CD14-positive monocyte (primary cell): ENCODE data around the gene NEO1. TPM values are rescaled to one million over a fixed set of nuclear protein-coding genes. Genes with fewer than 3 reads are reported as not detected.

ENCODE experiments used
- DNase-seq, 3 donors: peaks; one replicate each; pipeline ENCODE4 v3.0.0-alpha.2; 2011 to 2022
- H2AFZ ChIP-seq: 2 replicates; pipeline ENCODE4 v1.6.0; 2012; ENCODE audit warnings: mild to moderate bottlenecking, low read depth, low read length, inconsistent platforms; ENCODE audit not compliant: insufficient read depth, poor library complexity, severe bottlenecking
- H3K27ac ChIP-seq, 2 donors: 1 replicate in 1 of 2; 2 replicates in 1 of 2; pipeline ENCODE4 v1.5.1; 2012 to 2013; ENCODE audit warnings: low read length in 2 of 2, control low read depth in 1 of 2, inconsistent platforms in 1 of 2, low read depth in 1 of 2, mild to moderate bottlenecking in 1 of 2
- H3K27me3 ChIP-seq, 2 donors: one replicate each; pipeline versions ENCODE4 v1.6.0 to v1.6.1; 2011 to 2013; ENCODE audit warnings: low read length in 2 of 2; ENCODE audit not compliant: control insufficient read depth in 2 of 2, insufficient read depth in 2 of 2
- H3K36me3 ChIP-seq, 2 donors: replicated peaks in 1 of 2; 1 replicate in 1 of 2; 2 replicates in 1 of 2; pipeline versions ENCODE4 v1.5.1 to v1.6.1; 2012 to 2013; ENCODE audit warnings: low read length in 2 of 2, control low read depth in 1 of 2, inconsistent platforms in 1 of 2, mild to moderate bottlenecking in 1 of 2; ENCODE audit not compliant: insufficient read depth in 2 of 2, control insufficient read depth in 1 of 2
- H3K4me1 ChIP-seq, 2 donors: 1 replicate in 1 of 2; 2 replicates in 1 of 2; pipeline versions ENCODE4 v1.5.1 to v1.6.1; 2012 to 2013; ENCODE audit warnings: low read length in 2 of 2, control low read depth in 1 of 2, inconsistent platforms in 1 of 2, mild to moderate bottlenecking in 1 of 2, moderate library complexity in 1 of 2; ENCODE audit not compliant: insufficient read depth in 2 of 2, control insufficient read depth in 1 of 2
- H3K4me2 ChIP-seq: replicated peaks from 2 replicates; pipeline ENCODE3; 2012; ENCODE audit warnings: low read length, moderate library complexity, mild to moderate bottlenecking; ENCODE audit not compliant: poor library complexity, severe bottlenecking; ENCODE audit errors: extremely low read depth
- H3K4me3 ChIP-seq, 3 experiments: fragments of 200-600 bp in 1 of 3; sonication (generic) in 1 of 3; replicated peaks in 1 of 3; 1 replicate in 2 of 3; 2 replicates in 1 of 3; pipeline ENCODE4 v1.5.1; 2011 to 2013; ENCODE audit warnings: low read length in 3 of 3, mild to moderate bottlenecking in 3 of 3, control low read depth in 2 of 3, low read depth in 2 of 3, inconsistent platforms in 1 of 3, moderate library complexity in 1 of 3
- H3K79me2 ChIP-seq: 2 replicates; pipeline ENCODE4 v1.6.0; 2012; ENCODE audit warnings: mild to moderate bottlenecking, control low read depth, inconsistent platforms, low read length, moderate library complexity; ENCODE audit not compliant: insufficient read depth
- H3K9ac ChIP-seq: 2 replicates; pipeline ENCODE4 v1.6.0; 2017; ENCODE audit warnings: low read length, mild to moderate bottlenecking; ENCODE audit not compliant: insufficient read depth, poor library complexity, severe bottlenecking
- H3K9me3 ChIP-seq, 2 donors: replicated peaks in 1 of 2; 1 replicate in 1 of 2; 2 replicates in 1 of 2; pipeline versions ENCODE4 v1.5.1 to v1.6.1; 2012 to 2013; ENCODE audit warnings: low read length in 2 of 2, control low read depth in 1 of 2; ENCODE audit not compliant: control insufficient read depth in 1 of 2, insufficient read depth in 1 of 2
- H4K20me1 ChIP-seq: 2 replicates; pipeline ENCODE4 v1.6.0; 2012; ENCODE audit warnings: mild to moderate bottlenecking, low read length, control low read depth, moderate library complexity; ENCODE audit not compliant: insufficient read depth
- H3K27ac Mint-ChIP-seq, 7 donors: one replicate each; pipeline ENCODE4 v1.8.0; 2020; ENCODE audit warnings: mild to moderate bottlenecking in 7 of 7, mixed read lengths in 7 of 7, moderate library complexity in 6 of 7, inconsistent platforms in 2 of 7
- H3K27me3 Mint-ChIP-seq, 3 donors: one replicate each; pipeline ENCODE4 v1.8.0; 2021 to 2022; ENCODE audit warnings: low read depth in 3 of 3, mild to moderate bottlenecking in 3 of 3, mixed read lengths in 3 of 3, moderate library complexity in 3 of 3, inconsistent platforms in 1 of 3
- H3K36me3 Mint-ChIP-seq, 2 donors: one replicate each; pipeline ENCODE4 v1.8.0; 2020; ENCODE audit warnings: mixed read lengths in 2 of 2, inconsistent platforms in 1 of 2, mild to moderate bottlenecking in 1 of 2
- H3K4me1 Mint-ChIP-seq: one replicate; pipeline ENCODE4 v1.8.0; 2020; ENCODE audit warnings: mild to moderate bottlenecking, mixed read lengths
- H3K4me3 Mint-ChIP-seq, 2 donors: one replicate each; pipeline ENCODE4 v1.8.0; 2020; ENCODE audit warnings: mild to moderate bottlenecking in 2 of 2, mixed read lengths in 2 of 2, moderate library complexity in 1 of 2
- H3K9me3 Mint-ChIP-seq, 7 donors: one replicate each; pipeline ENCODE4 v1.8.0; 2020 to 2022; ENCODE audit warnings: mixed read lengths in 7 of 7, mild to moderate bottlenecking in 6 of 7, moderate library complexity in 6 of 7, inconsistent platforms in 2 of 7
- WGBS: methylation state at CpG from one replicate; pipeline ENCODE4 v1.1.5; 2013; ENCODE audit warnings: missing lambda C conversion rate; ENCODE audit not compliant: insufficient coverage; 5-methylcytosine and 5-hydroxymethylcytosine counted together
- intact Hi-C, 2 donors: fragments of 100-400 bp; cut with micrococcal nuclease; formaldehyde crosslinking; loops; one replicate each; pipeline versions ENCODE4 v1.15.0 to v1.15.1; 2023
- polyA plus RNA-seq, 3 donors: library from polyadenylated mRNA; depleted of rRNA in 1 of 3; unstranded in 2 of 3; stranded (reverse) in 1 of 3; fragments of 300-500 nt in 2 of 3; fragments of >200 nt in 1 of 3; fragmentation: Illumina TruSeq in 2 of 3; gene quantifications; 1 replicate in 2 of 3; 2 replicates in 1 of 3; pipeline ENCODE4 v1.2.3, GENCODE V29; 2012 to 2021
- TF ChIP-seq, protein P1 (sequence below): fragments of 200-600 bp; IDR thresholded peaks from one replicate; pipeline ENCODE4 v1.8.0; 2022; ENCODE audit warnings: antibody characterized with exemption, mild to moderate bottlenecking

Gene NEO1
- polyA plus RNA-seq, 3 donors = 0.03 to 0.06 TPM; not detected in 1

DNA sequence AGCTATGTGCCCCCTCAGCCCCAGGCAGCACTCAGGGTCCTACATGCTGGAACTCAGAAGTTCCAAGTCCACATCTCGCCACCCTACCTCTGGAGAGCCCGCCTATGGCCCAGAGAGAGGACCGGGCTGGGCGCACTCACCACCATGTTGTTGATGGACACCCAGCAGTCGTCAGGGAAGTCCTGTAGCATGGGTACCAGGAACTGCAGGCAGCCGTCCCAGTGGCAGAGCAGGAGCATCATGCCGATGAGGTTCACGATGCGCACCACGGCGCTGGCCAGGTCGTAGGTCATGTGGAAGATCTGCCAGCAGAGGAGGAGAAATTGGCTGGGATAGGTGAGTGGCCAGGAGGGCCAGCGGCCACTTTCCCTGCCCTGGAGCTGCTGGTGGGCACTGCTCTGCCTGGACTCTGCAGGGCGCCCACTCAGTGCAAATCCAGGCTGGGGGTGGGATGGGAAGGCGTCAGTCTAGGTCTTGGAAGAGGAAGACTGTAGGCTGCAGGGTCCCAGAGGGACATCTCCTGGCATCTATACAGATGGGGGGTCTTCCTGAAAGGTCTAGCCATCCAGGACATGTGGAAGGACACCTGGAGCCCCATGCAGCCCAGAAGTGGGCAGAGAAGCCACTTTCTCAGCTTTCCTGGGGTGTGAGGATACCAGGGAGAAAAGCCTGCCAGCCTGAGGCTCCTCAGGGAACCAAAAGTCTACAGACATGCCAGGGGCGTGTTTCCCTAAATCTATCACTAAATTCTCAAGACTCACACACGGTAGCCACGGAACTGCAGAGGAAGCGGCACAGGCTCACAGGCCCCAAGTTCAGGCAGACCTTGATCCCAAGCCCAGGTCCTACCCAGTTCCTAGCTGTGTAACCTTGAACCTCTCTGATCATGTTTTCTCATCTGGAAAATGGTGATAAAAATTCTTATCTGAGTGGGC lies 280.0 kb downstream of the NEO1 start:
- Histone ChIP-seq H4K20me1 (no peaks in the 10 kb centered on the region), H3K4me3 (no peak overlapping the region), H3K36me3 (no peaks in the 10 kb centered on the region), H3K27ac (no peak overlapping the region), H3K79me2 (no peaks in the 10 kb centered on the region), H3K4me1 (no peaks in the 10 kb centered on the region), H3K9me3 (no peaks in the 10 kb centered on the region), H2AFZ (no peak overlapping the region), H3K9ac (no peak overlapping the region), H3K4me2 (no peak overlapping the region), H3K27me3 (no peaks in the 10 kb centered on the region)
- Mint-ChIP-seq H3K27ac (peak overlapping the region in 2 of 7 donors; percentile 55 to 73), H3K4me1 (no peaks in the 10 kb centered on the region), H3K36me3 (no peaks in the 10 kb centered on the region), H3K27me3 (peaks cover 11 to 17% (median 15%) of the 10 kb centered on the region in 3 donors), H3K4me3 (no peak overlapping the region), H3K9me3 (peaks cover 0 to 1% (median 0%) of the 10 kb centered on the region in 7 donors)
- TF ChIP-seq, protein P1, sequence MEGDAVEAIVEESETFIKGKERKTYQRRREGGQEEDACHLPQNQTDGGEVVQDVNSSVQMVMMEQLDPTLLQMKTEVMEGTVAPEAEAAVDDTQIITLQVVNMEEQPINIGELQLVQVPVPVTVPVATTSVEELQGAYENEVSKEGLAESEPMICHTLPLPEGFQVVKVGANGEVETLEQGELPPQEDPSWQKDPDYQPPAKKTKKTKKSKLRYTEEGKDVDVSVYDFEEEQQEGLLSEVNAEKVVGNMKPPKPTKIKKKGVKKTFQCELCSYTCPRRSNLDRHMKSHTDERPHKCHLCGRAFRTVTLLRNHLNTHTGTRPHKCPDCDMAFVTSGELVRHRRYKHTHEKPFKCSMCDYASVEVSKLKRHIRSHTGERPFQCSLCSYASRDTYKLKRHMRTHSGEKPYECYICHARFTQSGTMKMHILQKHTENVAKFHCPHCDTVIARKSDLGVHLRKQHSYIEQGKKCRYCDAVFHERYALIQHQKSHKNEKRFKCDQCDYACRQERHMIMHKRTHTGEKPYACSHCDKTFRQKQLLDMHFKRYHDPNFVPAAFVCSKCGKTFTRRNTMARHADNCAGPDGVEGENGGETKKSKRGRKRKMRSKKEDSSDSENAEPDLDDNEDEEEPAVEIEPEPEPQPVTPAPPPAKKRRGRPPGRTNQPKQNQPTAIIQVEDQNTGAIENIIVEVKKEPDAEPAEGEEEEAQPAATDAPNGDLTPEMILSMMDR = no peak
- intact Hi-C loops = no loop called here
- DNase-seq = no peak
- WGBS = 92% methylated on average over 18 of the region's 19 CpGs

DNA sequence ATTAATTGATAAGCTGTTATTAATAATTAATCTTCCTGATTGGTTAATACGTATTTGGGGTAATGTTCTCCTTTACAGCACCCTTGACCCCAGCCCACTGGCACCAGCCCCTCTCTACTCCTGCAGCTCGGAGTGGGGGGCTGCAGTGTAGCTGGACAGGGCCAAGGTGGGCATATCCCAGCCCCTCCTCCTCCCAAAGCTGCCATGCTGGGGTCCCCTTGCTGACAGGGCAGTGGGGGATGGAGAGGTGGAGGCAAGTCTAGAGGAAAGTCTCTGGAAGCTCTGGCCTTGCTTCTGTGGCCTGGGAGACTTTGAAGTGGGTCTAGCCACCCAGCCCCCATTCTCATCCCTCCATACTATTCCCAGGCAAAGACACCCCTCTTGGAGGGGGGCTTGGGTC lies 280.7 kb downstream of the NEO1 start:
- H3K9me3 Mint-ChIP-seq = peaks cover 0 to 1% (median 0%) of the 10 kb centered on the region in 7 donors
- no peak for DNase-seq
- TF ChIP-seq, protein P1 = no peak
- Histone ChIP-seq H3K79me2 (no peaks in the 10 kb centered on the region), H3K4me1 (no peaks in the 10 kb centered on the region), H3K4me3 (no peak overlapping the region), H4K20me1 (no peaks in the 10 kb centered on the region), H3K27ac (no peak overlapping the region), H2AFZ (no peak overlapping the region), H3K36me3 (no peaks in the 10 kb centered on the region), H3K9ac (no peak overlapping the region), H3K9me3 (no peaks in the 10 kb centered on the region), H3K27me3 (no peaks in the 10 kb centered on the region), H3K4me2 (no peak overlapping the region)
- peaks cover 10 to 14% (median 11%) of the 10 kb centered on the region in 3 donors for H3K27me3 Mint-ChIP-seq
- no peak overlapping the region for H3K4me3 Mint-ChIP-seq
- intact Hi-C loops = no loop called here
- no peaks in the 10 kb centered on the region for H3K4me1 Mint-ChIP-seq
- WGBS = no CpG with 5 or more reads among the region's 2 CpGs
- H3K36me3 Mint-ChIP-seq = no peaks in the 10 kb centered on the region
- H3K27ac Mint-ChIP-seq = no peak overlapping the region
